Posterior vena cava (tissue), 2 donors: ENCODE results near the gene BOK. TPM values are rescaled to one million over a fixed set of nuclear protein-coding genes. Genes with fewer than 3 reads are reported as not detected.
"Not testable (repeated sequence)": the region's sequence is repeated elsewhere in the genome, so short reads cannot be mapped to it uniquely, and the experiment has no call there.

Source experiments
- DNase-seq: peaks from one replicate; pipeline ENCODE4 v3.0.0-alpha.2; 2020; ENCODE audit warnings: low spot score
- intact Hi-C, 2 donors: fragments of 100-400 bp; cut with DNase I; formaldehyde crosslinking; loops; one replicate each; pipeline versions ENCODE4 v1.14.1 to v1.14.2; 2022 to 2023
- total RNA-seq, 2 donors: library from RNA; stranded (reverse); fragmentation: NEBNext Ultra II Directional; extraction: Animal tissue kit (Norgen Biotek cat#: 25700); gene quantifications; one replicate each; pipeline ENCODE4 v1.2.1, GENCODE V29; 2021
- donor health status: DM: yes; HTN: yes; CAD: no.
- donor health status: DM: yes; HTN: yes; CAD: no.

The BOK gene
- total RNA-seq, 2 donors from 2014 or later = 20.1 to 29.7 TPM

DNA sequence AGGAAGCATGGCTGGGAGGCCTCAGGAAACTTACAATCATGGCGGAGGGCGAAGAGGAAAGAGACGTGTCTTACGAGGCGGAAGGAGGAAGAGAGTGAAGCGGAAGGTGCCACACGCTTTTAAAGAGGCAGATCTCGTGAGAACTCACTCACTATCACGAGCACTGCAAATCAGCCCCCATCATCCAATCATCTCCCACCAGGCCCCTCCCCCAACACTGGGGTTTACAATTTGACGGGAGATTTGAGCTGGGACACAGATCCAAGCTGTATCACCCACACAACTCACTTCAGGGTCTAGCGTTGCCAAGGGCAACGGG lies 5.1 kb upstream of the BOK start:
- intact Hi-C loops = no loop called here
- DNase-seq = no peak

- intact Hi-C loops = no loop called here
- DNase-seq = no peak
Observed at GRCh38 chr2:241553981-241554380, 4.6 kb upstream of the BOK start.

DNA sequence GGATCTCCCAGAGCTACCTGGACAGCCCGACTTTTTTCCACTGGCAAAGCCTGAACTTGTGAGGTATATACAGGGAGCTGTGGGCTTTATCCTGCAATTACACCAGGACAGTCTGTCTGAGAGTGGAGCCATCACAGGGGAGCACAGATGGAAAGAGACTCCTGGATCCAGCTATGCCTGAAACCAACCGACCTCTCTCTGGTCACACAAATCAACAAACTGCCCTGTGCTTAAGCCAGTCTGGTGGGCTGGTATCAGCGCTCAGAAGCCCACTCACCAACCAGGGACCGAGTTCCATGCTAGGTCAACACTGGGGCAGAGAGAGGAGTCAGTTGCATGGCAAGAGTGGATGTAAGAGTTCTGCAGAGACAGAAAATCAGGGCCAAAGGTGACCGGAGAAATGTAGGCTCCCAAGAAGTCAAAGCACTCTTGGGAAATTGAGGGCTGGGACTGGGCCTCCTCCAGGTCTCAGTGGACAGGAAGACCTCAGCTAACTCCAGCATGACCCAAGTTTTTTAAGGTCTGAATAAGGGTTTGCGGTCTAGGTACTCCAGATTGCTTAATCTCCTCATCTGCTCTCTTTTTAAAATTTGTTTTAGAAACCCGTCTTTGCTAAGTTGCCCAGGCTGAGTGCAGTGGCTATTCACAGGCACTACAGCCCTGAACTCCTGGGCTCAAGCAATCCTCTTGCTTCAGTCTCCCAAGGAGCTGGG lies 3.8 kb upstream of the BOK start:
- DNase-seq = no peak
- intact Hi-C loops = no loop called here

- no peak for DNase-seq
- intact Hi-C loops = no loop called here
Observed at GRCh38 chr2:241555711-241556110, 2.8 kb upstream of the BOK start.

DNA sequence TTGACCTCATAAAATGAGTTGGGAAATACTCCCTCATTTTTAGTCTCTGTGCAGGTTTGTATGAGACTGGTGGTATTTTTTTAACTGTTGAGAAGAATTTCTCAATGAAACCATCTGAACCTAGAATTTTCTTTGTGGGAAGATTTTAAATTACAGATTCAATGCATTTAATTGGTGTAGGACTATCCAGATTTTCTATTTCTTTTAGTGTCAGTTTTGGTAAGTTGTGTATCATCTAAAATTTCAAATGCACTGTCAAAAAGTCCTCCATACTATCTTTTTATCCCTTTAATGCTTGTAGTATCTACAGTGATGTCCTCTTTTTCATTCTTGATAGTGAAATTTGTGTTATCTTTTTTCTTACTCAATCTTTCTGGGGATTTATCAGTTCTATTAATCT lies 1.8 kb upstream of the BOK start:
- no peak for DNase-seq
- intact Hi-C loops = no loop called here

GRCh38 chr2:241559323-241560161 lies 997 bp downstream of the BOK start:
- no peak for DNase-seq
- intact Hi-C loops = no loop called here

DNA sequence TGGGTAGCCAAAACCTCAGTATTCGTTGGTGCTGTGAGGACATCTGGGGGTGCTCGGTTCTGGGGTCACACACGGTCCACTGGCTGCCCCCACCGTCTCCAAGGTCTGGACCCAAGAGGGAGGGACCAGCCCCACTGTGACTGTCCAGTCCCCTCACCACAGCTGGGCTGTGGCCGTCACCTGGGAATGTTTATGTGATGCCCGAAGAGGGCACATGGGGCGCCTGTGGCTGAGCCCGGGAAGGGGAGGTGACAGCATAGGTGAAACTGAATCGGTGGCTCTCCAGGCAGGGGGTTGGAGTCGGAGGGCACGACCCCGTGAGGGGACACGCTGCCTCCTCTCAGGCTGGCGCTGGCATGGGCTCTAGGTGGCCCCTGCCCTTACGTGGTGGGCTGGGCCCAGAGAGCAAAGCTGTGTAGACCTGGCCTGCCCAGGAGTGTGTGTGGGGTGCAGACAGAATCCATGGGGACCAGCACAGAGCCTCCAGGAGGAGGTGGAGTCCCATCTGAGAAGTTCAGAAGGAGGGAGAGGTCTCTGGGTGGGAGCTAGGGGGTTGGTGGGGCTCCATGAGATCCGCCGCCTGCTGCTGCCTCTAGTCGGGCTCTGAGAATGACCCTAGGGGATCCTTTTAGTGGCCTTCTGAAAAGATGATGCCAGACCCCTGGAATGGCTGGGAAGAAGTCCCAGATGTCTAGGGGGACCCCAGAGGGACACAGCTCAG lies 1.8 kb downstream of the BOK start:
- no peak for DNase-seq
- intact Hi-C loops = no loop called here

DNA sequence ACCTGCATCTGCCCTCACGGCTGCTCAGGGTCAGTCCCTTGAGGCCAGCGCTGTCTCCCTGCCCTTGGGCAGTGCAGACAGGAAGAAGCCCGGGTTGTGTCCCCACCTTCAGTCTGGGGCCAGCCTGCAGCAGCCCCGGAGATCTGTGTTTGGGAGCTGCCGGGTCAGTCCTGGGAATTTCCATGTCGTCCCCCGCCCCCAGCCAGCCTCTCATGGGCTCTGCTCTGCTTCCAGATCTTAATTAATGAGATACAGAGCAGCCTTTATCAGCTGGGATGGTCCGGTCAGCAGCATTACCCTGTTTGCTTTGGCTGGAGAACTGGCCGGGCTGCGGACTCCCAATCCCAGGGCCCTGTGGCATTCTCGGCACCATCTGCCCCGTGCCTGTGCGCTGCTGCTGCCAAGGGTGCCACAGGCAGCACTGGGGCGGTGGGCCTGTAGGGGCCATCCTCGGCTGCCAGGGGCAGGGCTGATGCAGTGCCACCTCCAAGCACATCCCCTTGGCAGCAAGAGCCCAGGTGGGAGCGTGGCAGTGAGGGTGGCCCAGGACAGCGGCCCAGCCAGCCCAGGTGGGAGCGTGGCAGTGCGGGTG lies 2.4 kb downstream of the BOK start:
- DNase-seq = no peak

DNA sequence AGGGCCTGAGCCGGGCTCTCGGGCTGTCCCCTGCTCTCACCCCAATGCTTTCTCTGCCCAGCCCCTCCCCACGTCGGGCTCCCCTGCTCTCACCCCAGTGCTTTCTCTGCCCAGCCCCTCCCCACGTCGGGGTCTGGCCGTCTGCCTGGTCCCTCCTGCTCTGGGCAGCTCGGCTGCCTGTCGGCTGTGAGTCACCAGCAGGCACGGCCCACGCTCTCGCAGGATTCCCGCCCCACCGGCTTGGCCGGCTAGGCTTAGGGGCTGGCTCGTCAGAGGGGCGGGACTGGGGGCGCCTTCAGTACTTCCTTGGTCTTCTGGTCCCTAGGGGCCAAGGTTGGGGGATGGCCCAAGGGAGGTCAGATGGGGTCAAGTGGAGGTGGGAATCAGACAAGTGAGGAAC lies 3.3 kb downstream of the BOK start:
- intact Hi-C loops = no loop called here
- peak; percentile 92 for DNase-seq

More for the DNA sequence above, 2.4 kb downstream of the BOK start:
- intact Hi-C loops = no loop called here

GRCh38 chr2:241562269-241562891 lies 3.8 kb downstream of the BOK start:
- intact Hi-C loops = no loop called here
- peak; percentile 79 for DNase-seq

GRCh38 chr2:241563031-241563507 lies 4.5 kb downstream of the BOK start:
- intact Hi-C loops = no loop called here
- DNase-seq = peak; percentile 62

GRCh38 chr2:241563571-241563980 lies 5.0 kb downstream of the BOK start:
- DNase-seq = peak; percentile 64

GRCh38 chr2:241563981-241564595 lies 5.5 kb downstream of the BOK start:
- DNase-seq = peak; percentile 78
- intact Hi-C loops = no loop called here

More at GRCh38 chr2:241563571-241563980, 5.0 kb downstream of the BOK start:
- intact Hi-C loops = no loop called here

DNA sequence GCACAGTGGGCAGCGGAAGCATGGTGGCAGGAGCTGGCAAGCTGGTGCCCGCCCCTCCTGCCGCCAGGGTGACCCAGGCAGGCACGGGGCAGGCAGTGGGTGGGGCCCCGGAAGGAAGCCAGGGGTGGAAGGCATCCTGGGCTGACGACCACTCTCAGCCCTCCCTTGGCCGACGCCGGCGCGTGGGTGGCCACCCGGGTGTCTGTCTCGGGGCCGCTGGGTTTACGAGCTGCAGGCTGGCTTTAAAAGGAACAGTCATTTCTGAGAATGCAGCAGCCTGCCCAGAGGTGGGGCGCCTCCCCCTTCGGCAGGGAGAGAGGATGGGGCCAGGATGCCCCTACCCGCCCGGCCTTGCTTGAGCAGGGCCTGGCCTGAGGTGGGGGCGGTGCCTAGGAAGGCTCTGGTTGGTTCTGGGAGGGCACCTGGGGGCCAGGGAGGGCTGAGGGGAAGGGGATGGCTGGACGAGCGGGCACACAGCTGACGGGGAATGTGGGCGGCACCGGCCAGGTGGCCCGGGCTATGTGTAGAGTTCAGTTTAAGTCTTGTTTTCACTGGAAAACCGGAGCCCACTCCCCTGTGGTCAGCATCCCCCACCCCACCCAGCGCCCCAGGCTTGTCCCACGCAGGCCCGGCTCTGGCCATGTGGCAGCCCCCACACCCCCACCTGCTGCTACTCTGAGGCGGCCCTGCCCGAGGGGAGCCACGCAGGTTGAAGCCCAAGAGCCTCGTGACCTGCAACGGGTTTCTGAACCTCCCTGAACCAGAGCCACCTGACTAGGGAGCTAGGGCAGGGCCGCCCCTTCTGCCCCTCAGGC lies 6.3 kb downstream of the BOK start:
- intact Hi-C loops = no loop called here
- peak; percentile 79 for DNase-seq

DNA sequence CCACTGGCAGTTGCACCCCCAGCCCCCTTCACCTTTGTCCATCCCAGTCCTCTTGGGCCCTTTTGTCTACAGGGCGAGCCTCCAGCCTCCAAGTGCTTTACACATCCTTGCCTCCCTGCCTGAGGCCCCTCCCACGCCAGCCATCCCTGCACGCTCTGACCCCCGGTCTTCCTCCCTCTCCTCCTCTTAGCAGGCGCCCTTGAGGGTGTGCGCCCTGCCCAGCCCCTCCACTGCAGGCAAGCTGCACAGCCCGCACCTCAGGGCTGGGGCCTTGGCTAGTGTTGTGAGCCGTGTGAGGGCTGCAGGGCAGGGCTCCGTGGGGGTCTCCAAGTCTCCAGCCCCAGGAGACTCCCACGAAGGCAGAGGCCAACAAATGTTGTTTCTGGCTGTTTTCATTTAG lies 6.9 kb downstream of the BOK start:
- DNase-seq = peak; percentile 65
- intact Hi-C loops = no loop called here

DNA sequence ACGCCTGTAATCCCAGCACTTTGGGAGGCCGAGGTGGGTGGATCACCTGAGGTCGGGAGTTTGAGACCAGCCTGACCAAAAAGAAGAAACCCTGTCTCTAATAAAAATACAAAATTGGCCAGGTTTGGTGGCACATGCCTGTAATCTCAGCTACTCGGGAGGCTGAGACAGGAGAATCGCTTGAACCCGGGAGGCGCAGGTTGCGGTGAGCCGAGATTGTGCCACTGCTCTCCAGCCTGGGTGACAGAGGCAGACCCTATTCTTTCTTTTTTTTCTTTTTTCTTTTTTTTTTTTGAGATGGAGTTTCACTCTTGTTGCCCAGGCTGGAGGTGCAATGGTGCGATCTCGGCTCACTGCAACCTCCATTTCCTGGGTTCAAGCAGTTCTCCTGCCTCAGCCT lies 7.5 kb downstream of the BOK start:
- intact Hi-C loops = not testable (repeated sequence)

GRCh38 chr2:241566468-241566867 lies 7.9 kb downstream of the BOK start:
- DNase-seq = peak; percentile 22
- intact Hi-C loops = no loop called here

More for the DNA sequence above, 7.5 kb downstream of the BOK start:
- peak; percentile 38 for DNase-seq

- peak; percentile 13 for DNase-seq
- intact Hi-C loops = not testable (repeated sequence)
Observed at GRCh38 chr2:241567266-241567665, 8.7 kb downstream of the BOK start.
